A549 (cell line): ENCODE results near the gene MSL1. TPM values are rescaled to one million over a fixed set of nuclear protein-coding genes. Genes with fewer than 3 reads are reported as not detected.

Experiments
- ATAC-seq, 2 experiments: fragments of 200-7000 bp in 1 of 2; fragments of >200 bp in 1 of 2; cut with Nextera tagmentation in 1 of 2; cut with Tn5 transposase in 1 of 2; 3 replicates each; pipeline versions ENCODE4 v1.8.0 to v1.9.1; 2018 to 2020; ENCODE audit warnings: mild to moderate bottlenecking in 1 of 2, moderate library complexity in 1 of 2
- CTCF ChIA-PET: fragments of 300-600 bp; sonication (Branson Sonifier 250); formaldehyde crosslinking; extraction: SDS; loops from one replicate; lab custom pipeline; 2021; ENCODE audit warnings: antibody characterized with exemption, inconsistent platforms; lab: Yijun Ruan, JAX
- POLR2A ChIA-PET: fragments of 350-600 bp; formaldehyde crosslinking; extraction: SDS; loops from one replicate; lab custom pipeline; 2021; ENCODE audit warnings: antibody characterized with exemption, inconsistent platforms; lab: Yijun Ruan, JAX
- DNase-seq, 2 experiments: peaks; one replicate each; pipeline versions ENCODE4 v3.0.0 to v3.0.0-alpha.2; 2011 to 2016; ENCODE audit warnings: low read depth in 1 of 2, low spot score in 1 of 2
- FAIRE-seq: peaks from 2 replicates; lab custom pipeline; 2011; peaks lifted over from hg19 to GRCh38; lab: Jason Lieb, UNC
- H3K27ac ChIP-seq, 2 experiments: fragments of >200 bp; sonication (Bioruptor Twin); formaldehyde crosslinking; 3 replicates each; pipeline ENCODE4 v1.5.1; 2016 to 2017
- H3K4me1 ChIP-seq: fragments of >200 bp; sonication (Bioruptor Twin); formaldehyde crosslinking; 3 replicates; pipeline ENCODE4 v1.6.1; 2016
- H3K4me2 ChIP-seq: fragments of >200 bp; sonication (Bioruptor Twin); formaldehyde crosslinking; 3 replicates; pipeline ENCODE4 v1.6.1; 2016
- H3K4me3 ChIP-seq: fragments of >200 bp; sonication (Bioruptor Twin); formaldehyde crosslinking; 3 replicates; pipeline ENCODE4 v1.5.1; 2016
- H3K9me3 ChIP-seq: fragments of >200 bp; sonication (Bioruptor Twin); formaldehyde crosslinking; 3 replicates; pipeline ENCODE4 v1.6.1; 2016
- CBX2 ChIP-seq: fragments of 200-600 bp; sonication (generic); IDR thresholded peaks from 2 replicates; pipeline ENCODE4 v1.6.1; 2016; ENCODE audit warnings: low read depth, mild to moderate bottlenecking, borderline replicate concordance
- CBX8 ChIP-seq: fragments of 200-600 bp; sonication (generic); IDR thresholded peaks from 2 replicates; pipeline ENCODE4 v1.6.1; 2016
- CHD2 ChIP-seq: fragments of 150-350 bp; IDR thresholded peaks from 2 replicates; pipeline ENCODE4 v1.6.1; 2014; ENCODE audit warnings: low read length; ENCODE audit not compliant: partially characterized antibody
- CHD4 ChIP-seq: fragments of 200-600 bp; sonication (generic); IDR thresholded peaks from 2 replicates; pipeline ENCODE4 v1.6.1; 2016; ENCODE audit warnings: antibody characterized with exemption, mild to moderate bottlenecking, borderline replicate concordance
- CTCF ChIP-seq: fragments of >200 bp; sonication (Bioruptor Twin); formaldehyde crosslinking; IDR thresholded peaks from 3 replicates; pipeline ENCODE4 v1.5.1; 2016
- EHF ChIP-seq: fragments of 250-450 bp; sonication (Bioruptor Pico); IDR thresholded peaks from 2 replicates; pipeline ENCODE4 v1.5.0; 2020; ENCODE audit warnings: mild to moderate bottlenecking
- ESRRA ChIP-seq: fragments of 150-350 bp; IDR thresholded peaks from 2 replicates; pipeline ENCODE4 v1.6.1; 2014; ENCODE audit warnings: mild to moderate bottlenecking, low read length, borderline replicate concordance
- GATA3 ChIP-seq: IDR thresholded peaks from 2 replicates; pipeline ENCODE4 v1.6.1; 2012; ENCODE audit warnings: borderline replicate concordance
- HMGXB4 ChIP-seq: fragments of 250-450 bp; sonication (Bioruptor Pico); IDR thresholded peaks from 2 replicates; pipeline ENCODE4 v1.5.0; 2021; ENCODE audit warnings: mild to moderate bottlenecking, moderate library complexity, borderline replicate concordance
- HOXB5 ChIP-seq: fragments of 250-450 bp; sonication (Bioruptor Pico); IDR thresholded peaks from 2 replicates; pipeline ENCODE4 v1.5.0; 2020; ENCODE audit warnings: mild to moderate bottlenecking, moderate library complexity
- JUNB ChIP-seq: fragments of >200 bp; sonication (Bioruptor Twin); formaldehyde crosslinking; IDR thresholded peaks from 2 replicates; pipeline ENCODE4 v1.6.1; 2016
- MAFK ChIP-seq: fragments of 450-650 bp; IDR thresholded peaks from 2 replicates; pipeline ENCODE4 v1.6.1; 2014; ENCODE audit not compliant: partially characterized antibody
- NPAS2 ChIP-seq: fragments of 250-450 bp; sonication (Bioruptor Pico); IDR thresholded peaks from 2 replicates; pipeline ENCODE4 v1.8.0; 2022; ENCODE audit warnings: mild to moderate bottlenecking, moderate library complexity, borderline replicate concordance
- NR3C1 ChIP-seq: fragments of >200 bp; sonication (Bioruptor Twin); formaldehyde crosslinking; IDR thresholded peaks from 3 replicates; pipeline ENCODE4 v1.6.1; 2017
- PBX3 ChIP-seq: IDR thresholded peaks from 2 replicates; pipeline ENCODE4 v1.6.1; 2012
- PHF8 ChIP-seq: fragments of 200-600 bp; sonication (generic); IDR thresholded peaks from 2 replicates; pipeline ENCODE4 v1.6.1; 2016; ENCODE audit warnings: low read depth, mild to moderate bottlenecking, antibody characterized with exemption, moderate library complexity, borderline replicate concordance
- RNF2 ChIP-seq: fragments of 200-600 bp; sonication (generic); IDR thresholded peaks from 2 replicates; pipeline ENCODE4 v1.6.1; 2016; ENCODE audit warnings: low read depth, mild to moderate bottlenecking, antibody characterized with exemption, moderate library complexity, borderline replicate concordance
- TFCP2L1 ChIP-seq: fragments of 250-450 bp; sonication (Bioruptor Pico); IDR thresholded peaks from 2 replicates; pipeline ENCODE4 v1.5.0; 2021; ENCODE audit warnings: mild to moderate bottlenecking
- ZC3H11A ChIP-seq: fragments of 450-650 bp; IDR thresholded peaks from 2 replicates; pipeline ENCODE4 v1.6.1; 2014; ENCODE audit warnings: antibody characterized with exemption, mild to moderate bottlenecking
- ZSCAN20 ChIP-seq: fragments of 250-450 bp; sonication (Bioruptor Pico); IDR thresholded peaks from 2 replicates; pipeline ENCODE4 v1.8.0; 2022; ENCODE audit warnings: mild to moderate bottlenecking, moderate library complexity
- WGBS: methylation state at CpG from one replicate; pipeline ENCODE4 v1.1.6; 2017; ENCODE audit errors: missing lambda C conversion rate; 5-methylcytosine and 5-hydroxymethylcytosine counted together
- polyA plus RNA-seq, 4 experiments: library from polyadenylated mRNA; depleted of rRNA in 3 of 4; stranded (reverse); fragments of >200 nt; fragmentation: RNase III in 1 of 4; extraction: RNeasy Plus Mini Kit Qiagen cat#74134 plus additional on column Dnase treatment in 1 of 4; gene quantifications; 2 replicates in 3 of 4; 3 replicates in 1 of 4; pipeline ENCODE4 v1.2.3, GENCODE V29; 2011 to 2017

The MSL1 gene
- polyA plus RNA-seq, 2 of the 4 experiments (the other 2 are of a cell fraction), result 64.8 to 95.1 TPM

GRCh38 chr17:40153603-40154236 lies 31.9 kb downstream of the MSL1 start:
- no peak for TF ChIP-seq RNF2
- TF ChIP-seq GATA3, result no peak
- no peak for TF ChIP-seq HOXB5
- no peak for TF ChIP-seq CBX8
- no peak for TF ChIP-seq ZSCAN20 (CRISPR knock-in tag)
- no peak for TF ChIP-seq TFCP2L1
- TF ChIP-seq ESRRA, result no peak
- no peak for TF ChIP-seq CTCF
- no peak for TF ChIP-seq ZC3H11A
- no peak for TF ChIP-seq PBX3
- TF ChIP-seq HMGXB4 (CRISPR knock-in tag), result no peak
- TF ChIP-seq CHD2, result no peak
- TF ChIP-seq CHD4, result no peak
- no peak for TF ChIP-seq PHF8
- TF ChIP-seq CBX2, result no peak
- TF ChIP-seq NR3C1, result no peak
- no peak for TF ChIP-seq EHF (CRISPR knock-in tag)
- no peak for TF ChIP-seq JUNB
- TF ChIP-seq, all 56 proteins: peak for 0
- Histone ChIP-seq H3K4me3 (no peak overlapping the region), H3K9me3 (no peaks in the 10 kb centered on the region), H3K4me1 (peaks cover 5% of the 10 kb centered on the region; the same call in 1 of the 3 replicates), H3K4me2 (no peak overlapping the region), H3K27ac (peak overlapping the region; percentile 11 to 34; a peak in 4 of 6 replicates)
- ChIA-PET CTCF (interaction anchor here (1.2 to 4.1 kb wide), 4 partner anchors 13 to 42 kb away, joined by 3 to 40 read pairs (median 18); partner anchors contain the start of gene CASC3), POLR2A (no interaction called here)
- FAIRE-seq (no peak), ATAC-seq (no peak), DNase-seq (no peak)
- WGBS, result 89% methylated on average over 14 of the region's 14 CpGs

GRCh38 chr17:40157973-40158372 lies 36.2 kb downstream of the MSL1 start:
- no peak; a peak in 1 of 6 replicates for ATAC-seq
- no peak overlapping the region for H3K4me2 ChIP-seq
- ChIA-PET CTCF (interaction anchor here (0.6 to 6.4 kb wide), 8 partner anchors 10 to 133 kb away, joined by 3 to 76 read pairs (median 4); no protein-coding TSS in a partner anchor), POLR2A (interaction anchor here (0.6 to 1.0 kb wide), 2 partner anchors 17 to 25 kb away, joined by 3 to 5 read pairs; partner anchors contain the start of gene CASC3)
- H3K4me3 ChIP-seq, result no peak overlapping the region
- peaks cover 5% of the 10 kb centered on the region; the same call in 1 of the 3 replicates for H3K4me1 ChIP-seq
- TF ChIP-seq NPAS2 (CRISPR knock-in tag) (no peak), MAFK (peak; percentile 91)
- WGBS, result 96% methylated on average over 2 of the region's 2 CpGs
- no peaks in the 10 kb centered on the region for H3K9me3 ChIP-seq
- no peak for DNase-seq
- H3K27ac ChIP-seq, result no peak overlapping the region
- FAIRE-seq, result no peak
